UCSD-AML1 (cell line): ENCODE measurements around the gene RCOR3.
A peak's percentile ranks its signal among the peaks of the same experiment; 100 is the strongest.
"Not testable (repeated sequence)": the region's sequence is repeated elsewhere in the genome, so short reads cannot be mapped to it uniquely, and the experiment has no call there.

Source experiments
- DNase-seq: peaks from one replicate; lab custom pipeline; 2025; ENCODE audit not compliant: unreplicated experiment; lab: John Stamatoyannopoulos, UW

The RCOR3 gene

DNA sequence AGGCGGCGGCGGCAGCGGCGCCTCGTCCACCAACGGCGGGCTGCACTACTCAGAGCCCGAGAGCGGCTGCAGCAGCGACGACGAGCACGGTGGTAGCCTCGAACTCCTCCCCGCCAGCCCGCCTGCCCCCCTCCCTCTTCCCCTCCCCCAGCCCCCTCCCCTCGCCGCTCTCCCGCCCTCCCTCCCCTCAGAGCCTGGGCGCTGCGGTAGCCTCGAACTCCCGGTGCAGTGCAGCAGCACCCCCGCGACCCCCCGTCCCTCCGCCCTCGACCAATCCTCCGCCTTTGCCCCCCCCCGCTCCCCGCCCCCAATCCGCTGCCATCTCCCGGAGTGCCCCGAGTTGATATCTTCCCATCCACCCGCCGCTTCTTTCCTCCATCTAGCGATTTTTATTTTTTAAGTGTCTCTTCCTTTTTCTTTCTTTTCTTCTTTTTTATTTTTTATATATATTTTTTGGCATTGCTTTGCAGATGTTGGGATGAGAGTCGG, 516 bp downstream of the RCOR3 start:
- DNase-seq: peak; percentile 75

DNA sequence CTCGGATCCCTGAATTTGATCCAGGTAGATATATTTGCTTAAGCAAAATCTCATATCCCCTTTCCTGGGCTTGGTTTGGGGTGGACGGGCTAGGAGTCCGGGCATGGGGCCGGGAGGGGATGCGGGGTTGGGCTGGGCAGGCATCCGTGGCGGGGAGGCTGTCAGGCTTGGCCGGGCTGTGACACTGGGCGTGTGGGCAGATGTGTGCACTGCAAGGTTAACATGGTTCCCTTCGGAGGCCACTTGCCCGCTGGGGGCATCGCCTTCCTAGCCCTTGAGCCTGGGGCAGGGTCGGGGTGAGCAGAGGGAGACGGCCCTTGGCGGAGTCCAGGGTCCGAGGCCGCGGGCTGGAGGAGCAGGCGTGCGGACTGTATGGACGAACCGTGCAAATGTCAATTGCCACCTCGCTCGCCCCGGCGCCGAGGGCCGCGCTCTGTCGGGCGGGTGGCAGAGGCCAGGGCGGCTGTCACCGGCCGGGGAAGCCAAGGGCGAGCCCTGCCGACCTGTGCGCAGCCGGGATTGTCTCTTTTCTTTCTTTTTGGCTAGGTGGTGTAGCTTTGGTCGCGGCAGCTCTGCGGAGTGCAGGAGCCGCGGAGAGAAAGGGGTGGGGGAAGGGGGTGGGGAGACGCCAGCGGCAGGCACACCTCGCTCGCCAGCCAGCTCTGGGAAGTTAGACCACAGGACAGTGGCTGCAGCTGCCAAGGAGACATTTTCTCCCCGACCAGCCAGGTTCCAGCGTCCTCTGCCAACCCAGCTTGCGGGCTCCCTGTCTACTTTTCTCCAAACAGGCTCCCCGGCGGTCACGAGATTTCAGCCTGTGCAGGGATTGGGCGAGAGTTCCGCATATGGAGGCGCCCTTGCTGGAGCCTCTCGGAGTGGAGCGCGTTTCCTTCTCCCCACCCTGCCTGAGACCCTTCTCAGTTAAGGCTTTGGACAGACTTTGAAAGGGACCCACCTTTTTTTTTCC, 1.3 kb downstream of the RCOR3 start:
- peak; percentile 72 for DNase-seq

DNA sequence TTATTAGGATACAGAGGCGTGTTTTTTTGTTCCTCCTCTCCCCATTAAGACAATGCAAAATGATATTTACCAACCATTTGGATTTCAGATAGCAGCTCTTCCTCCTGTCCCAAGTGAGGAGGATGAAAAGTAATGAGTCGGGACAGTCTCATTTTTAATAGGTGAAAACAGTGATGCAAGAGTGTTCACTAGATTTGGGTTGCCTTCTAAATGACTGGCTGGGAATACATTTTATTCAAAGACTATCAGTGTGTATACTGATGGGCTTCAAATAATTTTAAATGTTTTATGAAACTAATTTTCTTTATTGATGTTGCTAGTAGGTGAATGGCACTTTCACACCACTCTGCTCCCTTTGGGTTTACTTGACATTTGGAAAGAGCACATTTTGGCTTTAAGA, 2.1 kb downstream of the RCOR3 start:
- DNase-seq: no peak

DNA sequence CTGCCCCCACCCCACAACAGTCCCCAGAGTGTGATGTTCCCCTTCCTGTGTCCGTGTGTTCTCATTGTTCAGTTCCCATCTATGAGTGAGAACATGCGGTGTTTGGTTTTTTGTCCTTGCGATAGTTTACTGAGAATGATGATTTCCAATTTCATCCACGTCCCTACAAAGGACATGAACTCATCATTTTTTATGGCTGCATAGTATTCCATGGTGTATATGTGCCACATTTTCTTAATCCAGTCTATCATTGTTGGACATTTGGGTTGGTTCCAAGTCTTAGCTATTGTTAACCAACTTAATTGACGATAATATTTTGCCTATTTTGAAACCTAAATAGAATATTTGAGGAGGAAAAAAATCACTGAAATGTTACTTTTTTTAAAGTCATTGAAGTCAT, 3.9 kb downstream of the RCOR3 start:
- DNase-seq: not testable (repeated sequence)

DNA sequence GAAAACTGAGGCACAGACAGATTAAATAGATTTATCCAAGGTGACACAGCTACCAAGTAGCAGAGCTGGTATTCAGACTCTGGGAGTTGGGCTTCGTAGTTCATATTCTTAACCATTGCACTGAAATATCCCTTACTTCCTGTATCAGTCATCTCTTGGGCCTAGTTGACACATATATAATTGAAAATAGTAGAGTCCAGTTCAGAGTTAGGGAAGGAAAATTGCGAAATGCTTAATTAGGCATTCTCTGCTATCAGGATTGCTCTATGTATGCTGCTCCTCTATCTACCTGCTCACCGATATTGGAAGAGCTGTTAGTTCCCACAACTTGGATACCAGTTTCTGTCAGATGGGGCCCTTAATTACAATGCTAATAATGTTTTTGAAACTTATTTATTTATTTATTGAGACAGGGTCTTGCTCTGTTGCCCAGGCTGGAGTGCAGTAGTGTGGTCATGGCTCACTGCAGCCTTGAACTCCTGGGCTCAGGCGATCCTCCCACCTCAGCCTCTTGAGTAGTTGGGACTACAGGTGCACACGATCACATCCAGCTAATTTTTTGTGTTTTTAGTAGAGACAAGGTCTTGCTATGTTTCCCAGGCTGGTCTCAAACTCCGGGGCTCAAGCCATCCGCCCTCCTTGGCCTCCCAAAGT, 8.2 kb downstream of the RCOR3 start:
- no peak for DNase-seq

DNA sequence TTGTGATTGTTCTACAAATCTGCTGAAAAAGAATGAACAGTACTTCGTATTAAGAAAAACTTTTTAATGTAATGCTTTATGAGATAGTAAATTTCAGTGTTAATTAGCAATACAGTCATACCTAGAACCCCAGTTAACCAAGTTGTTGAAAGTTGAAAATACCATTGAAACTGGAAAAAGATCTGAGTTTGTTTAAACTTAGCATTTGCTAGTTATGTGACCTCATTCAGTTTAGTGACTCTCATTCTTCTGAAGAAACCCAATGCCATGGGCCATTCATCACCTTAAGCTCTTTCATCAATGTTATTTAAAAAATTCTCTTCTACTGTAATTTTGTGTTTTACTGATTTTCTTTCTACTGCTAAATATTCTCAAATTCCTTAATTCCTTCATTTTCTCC, 20.2 kb downstream of the RCOR3 start:
- DNase-seq: no peak

DNA sequence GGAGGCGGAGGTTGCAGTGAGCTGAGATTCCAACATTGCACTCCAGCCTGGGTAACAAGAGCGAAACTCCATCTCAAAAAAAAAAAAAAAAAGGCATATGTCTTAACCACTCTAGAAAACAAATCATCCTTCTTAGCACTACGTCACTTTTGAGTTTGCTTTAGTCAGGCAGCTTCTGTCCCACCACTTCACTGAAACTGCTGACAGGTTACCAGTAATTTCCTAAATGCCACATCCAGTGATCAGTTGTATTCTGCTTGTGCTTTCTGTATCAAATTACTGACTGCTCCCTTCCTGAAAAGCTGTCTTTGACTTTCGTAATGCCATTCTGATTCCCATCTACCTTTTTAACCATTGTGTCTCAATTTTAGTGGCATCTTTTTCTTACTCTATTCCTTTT, 21.7 kb downstream of the RCOR3 start:
- DNase-seq: no peak

DNA sequence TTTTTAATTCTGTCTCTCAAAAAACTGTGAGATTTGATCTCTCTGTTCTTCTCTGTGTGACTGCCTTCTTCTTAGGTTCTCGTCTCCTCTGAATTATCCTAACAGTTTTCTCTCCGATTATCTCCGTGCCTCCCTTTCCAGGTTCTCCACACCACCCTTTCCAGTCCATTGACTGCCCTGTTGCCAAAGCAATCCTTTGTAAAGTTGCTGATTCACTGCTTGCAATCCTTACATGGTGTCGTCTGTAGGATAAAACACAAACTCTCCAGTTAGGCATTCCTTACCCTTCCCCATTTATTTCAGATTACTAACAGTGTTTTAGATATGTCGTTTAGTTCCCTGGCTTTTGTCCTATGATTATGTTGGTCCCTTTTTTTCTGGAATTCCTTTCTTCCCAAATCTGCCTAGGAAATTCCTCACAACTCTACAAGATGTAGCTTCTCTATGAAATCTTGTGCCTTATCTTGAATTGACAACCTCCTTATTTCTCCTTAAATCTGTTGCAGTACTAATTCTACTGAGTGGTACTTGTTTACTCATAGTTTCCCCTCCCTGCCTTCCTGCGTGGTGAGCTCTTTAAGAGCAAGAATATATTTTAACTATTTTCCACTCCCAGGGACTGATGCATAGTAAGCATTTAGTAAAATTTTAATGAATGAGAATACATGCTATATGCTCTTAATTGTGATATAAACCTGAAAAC, 22.3 kb downstream of the RCOR3 start:
- no peak for DNase-seq

DNA sequence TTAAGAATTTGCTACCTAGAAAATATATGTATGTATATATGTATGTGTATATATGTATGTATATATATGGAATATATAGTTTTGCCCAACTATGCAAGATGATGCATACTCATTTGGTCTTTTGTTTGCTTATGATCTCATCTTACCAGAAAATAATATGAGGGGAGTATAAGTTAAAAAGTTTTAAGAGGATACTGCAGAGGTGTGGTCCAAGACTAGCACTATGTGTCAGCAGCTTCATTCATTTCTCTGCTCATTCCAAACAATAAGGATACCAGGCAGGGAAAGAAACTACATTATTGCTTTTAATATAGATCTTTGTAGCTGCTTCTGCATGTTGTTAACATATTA, 22.8 kb downstream of the RCOR3 start:
- no peak for DNase-seq

DNA sequence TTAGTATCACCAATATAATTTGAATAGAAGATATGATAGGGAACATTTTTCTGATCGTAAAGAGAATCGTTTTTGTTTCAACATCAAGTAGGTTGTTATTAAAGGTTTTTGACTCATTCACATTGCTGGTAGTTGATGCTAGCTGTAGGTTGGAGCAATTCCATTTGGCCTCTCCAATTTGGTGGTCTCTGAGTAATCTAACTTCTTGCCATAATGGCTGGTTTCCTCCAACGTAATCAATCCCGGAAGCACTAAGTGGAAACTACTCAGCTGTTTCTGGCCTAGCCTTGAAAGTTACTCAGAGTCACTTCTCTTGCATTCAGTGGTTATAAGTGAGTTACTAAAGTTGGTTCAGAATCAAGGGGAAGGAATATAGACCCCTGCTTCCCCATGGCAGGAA, 26.0 kb downstream of the RCOR3 start:
- no peak for DNase-seq

DNA sequence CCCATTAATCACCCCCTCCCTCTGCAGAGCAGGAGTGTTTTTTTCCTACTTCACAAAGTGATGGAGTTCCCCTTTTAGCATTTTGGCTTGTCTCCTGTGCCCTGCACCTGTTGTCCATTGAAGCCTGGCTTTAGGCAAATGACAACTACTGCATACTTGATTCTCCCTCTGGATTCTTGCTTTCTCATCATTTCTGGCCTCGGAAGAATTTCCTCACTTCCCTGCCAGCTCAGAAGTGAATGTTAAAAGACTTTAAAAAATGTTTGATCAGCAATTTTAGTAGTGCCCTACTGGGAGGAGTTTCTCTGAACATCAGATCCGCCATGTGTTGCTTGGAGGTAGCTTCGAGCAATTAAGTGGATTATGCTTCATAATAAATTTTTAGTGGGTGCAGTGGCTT, 28.1 kb downstream of the RCOR3 start:
- no peak for DNase-seq

DNA sequence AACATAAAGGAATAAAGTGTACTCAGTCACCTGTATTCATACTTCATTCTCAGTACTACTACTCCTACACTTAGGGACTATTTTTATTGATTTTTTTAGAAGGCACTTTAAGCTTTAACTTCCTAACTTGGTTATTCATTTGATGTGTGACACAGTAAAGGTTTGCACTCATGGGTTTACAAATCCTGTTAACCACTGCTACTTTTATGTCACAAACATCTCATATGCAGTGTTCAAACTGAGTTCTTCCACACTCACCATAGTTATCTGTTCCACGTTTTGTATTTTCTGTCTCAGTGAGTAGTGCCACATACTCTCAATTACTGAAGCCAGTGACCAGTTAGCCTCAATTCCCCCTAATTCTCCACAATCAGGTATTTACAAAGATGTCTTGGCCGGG, 33.2 kb downstream of the RCOR3 start:
- DNase-seq: no peak

DNA sequence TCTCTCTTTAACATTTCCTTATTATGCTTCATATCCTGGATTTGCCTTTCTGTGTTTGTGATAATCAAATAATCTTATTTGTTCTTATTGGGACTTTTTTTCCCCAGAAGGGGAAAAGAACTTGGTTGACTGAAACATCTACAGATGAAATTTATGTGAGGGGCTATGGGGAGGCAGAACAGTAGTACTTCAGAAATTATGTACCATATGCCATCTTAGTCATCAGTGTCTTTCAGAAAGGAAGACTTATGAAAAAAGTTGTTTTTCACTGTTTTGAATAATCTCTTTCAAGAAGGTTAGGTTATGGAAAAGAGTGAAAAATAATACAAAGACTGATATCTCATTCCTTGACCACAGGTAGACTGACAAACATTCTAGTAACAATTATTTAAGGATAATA, 37.2 kb downstream of the RCOR3 start:
- no peak for DNase-seq

DNA sequence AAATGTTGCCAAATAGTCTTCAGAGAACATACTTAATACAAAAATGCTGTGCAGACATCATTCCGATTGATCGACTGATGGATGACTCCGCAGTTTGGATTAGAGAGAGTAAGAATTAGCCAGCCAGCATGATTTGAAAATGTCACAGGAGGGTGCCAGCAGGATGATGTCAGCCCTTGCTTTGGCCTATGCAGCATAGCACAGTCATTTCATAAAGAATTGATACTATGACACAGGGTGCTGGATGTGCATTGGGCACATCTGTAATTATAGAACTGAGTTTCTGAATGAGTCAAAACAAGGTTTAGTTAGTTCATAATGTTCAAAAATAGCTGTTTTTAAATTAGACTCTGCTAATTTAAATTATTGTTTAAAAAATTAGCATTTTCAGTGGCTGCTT, 45.9 kb downstream of the RCOR3 start:
- no peak for DNase-seq

DNA sequence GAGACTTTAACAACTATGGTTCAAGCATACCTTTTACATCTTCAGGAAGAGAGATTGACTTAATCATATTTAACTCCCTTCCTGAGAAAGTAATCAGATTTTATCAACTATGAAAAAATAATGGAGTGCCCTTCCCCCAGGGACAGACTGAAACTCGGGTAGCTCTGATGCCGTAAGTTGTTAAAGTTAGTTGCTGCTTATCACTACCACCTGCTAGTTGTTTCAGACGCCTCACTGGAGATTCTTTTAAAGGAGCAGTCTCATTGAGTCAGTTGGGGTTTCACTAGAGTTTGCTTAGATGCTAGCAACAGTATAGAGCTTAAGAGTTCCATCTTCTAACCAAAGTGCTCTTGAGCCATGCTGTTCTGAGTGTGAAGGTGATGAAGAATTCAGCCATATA, 50.5 kb downstream of the RCOR3 start:
- DNase-seq: no peak

DNA sequence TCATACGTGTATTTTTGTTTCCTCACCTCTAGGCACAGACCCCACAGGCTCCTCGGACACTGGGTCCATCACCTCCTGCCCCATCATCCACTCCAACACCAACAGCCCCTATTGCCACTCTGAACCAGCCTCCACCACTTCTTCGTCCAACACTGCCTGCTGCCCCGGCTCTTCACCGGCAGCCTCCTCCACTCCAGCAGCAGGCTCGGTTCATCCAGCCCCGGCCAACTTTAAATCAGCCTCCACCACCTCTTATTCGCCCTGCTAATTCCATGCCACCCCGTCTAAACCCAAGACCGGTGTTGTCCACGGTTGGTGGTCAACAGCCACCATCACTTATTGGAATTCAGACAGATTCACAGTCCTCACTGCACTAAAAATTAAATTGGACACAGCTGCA, 54.2 kb downstream of the RCOR3 start:
- no peak for DNase-seq

DNA sequence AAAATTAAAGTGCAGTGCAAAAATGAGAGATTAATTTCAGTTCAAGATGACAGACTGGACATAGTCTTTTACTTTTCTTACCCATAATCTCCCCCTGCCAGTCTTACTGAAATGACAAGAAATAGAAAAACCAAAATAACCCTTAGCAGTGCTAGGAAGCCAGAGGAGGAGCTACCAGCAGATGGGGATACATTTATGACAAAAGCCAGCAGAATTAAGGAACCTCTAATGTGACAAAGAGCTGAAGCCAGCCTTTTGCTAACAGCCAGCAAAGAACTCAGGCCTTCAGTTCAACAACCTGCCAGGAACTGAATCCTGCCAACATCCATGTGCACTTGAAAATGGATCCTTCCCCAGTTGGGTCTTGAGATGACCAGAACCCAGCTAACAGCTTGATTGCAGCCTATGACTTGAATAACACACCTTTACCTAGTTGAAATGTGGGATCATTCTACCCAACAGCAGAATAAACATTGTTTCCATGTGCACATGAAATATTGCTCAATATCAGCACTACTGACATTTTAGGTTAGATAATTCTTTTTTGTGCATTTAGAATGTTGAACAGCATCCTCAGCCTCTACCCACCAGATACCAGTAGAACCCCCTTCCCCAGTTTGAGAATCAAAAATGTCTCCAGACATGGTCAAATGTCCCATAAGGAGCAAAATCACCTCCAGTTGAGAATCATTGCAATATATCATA, 59.6 kb downstream of the RCOR3 start:
- no peak for DNase-seq

DNA sequence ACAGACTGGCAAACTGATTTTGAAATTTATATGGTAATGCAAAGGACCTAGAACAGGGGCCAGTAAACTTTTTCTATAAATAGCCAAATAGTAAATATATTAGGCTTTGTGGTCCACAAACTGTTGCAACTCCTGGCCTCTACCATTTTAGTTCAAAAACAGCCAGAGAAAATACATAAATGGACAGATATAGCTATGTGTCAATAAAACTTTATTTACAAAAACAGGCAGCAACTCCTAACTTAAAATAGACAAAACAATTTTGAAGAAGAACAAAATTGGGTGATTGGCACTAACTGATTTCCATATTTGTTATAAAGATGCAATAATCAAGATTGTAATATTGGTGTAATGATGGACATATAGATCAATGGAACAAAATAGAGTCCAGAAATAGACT, 60.7 kb downstream of the RCOR3 start:
- DNase-seq: no peak

DNA sequence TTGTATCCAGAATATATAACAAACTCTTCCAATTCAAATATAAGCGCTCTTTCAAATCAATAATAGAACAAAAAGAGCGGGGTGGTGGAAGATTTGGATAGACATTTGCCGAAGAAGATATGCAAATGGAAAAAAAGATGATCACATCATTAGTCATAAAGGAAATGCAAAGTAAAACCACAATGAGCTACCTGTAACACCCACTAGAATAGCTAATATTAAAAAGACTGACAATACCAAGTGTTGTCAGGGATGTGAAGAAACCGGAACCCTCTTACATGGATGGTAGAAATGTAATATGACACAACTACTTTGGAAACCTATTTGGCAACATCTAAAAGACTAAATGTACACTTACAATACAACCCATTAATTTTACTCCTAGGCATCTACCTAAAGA, 61.8 kb downstream of the RCOR3 start:
- DNase-seq: no peak

DNA sequence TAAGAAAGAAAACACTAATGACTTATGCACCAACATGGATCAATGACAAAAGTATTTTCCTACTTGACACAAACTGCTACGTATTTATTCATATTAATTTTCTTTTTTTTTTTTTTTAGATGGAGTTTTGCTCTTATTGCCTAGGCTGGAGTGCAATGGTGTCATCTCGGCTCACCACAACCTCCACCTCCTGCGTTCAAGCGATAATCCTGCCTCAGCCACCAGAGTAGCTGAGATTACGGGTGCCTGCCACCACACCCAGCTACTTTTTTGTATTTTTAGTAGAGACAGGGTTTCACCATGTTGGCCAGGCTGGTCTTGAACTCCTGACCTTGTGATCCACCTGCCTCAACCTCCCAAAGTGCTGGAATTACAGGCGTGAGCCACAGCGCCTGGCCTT, 62.5 kb downstream of the RCOR3 start:
- not testable (repeated sequence) for DNase-seq
